Measurements from ENCODE around the gene FYB2.

FYB2 gene

GRCh38 chr1:56671085-56671484 is 148.1 kb downstream of the FYB2 start:
- Histone ChIP-seq H3K4me1 (ENCODE audit: control insufficient read depth in 1 of 2, insufficient read depth in 1 of 2, low read depth in 1 of 2, low read length in 1 of 2) (no peaks in the 10 kb centered on the region), H3K36me3 (no peaks in the 10 kb centered on the region), H3K27ac (no peak overlapping the region), H3K4me3 (ENCODE audit: low read depth in 1 of 2, low read length in 1 of 2) (no peak overlapping the region), H3K9me3 (no peaks in the 10 kb centered on the region), H3K27me3 (peaks cover 8% of the 10 kb centered on the region)
- no peak for TF ChIP-seq CTCF (IDR thresholded peaks at IDR 0.05)

- Histone ChIP-seq H3K36me3 (no peaks in the 10 kb centered on the region), H3K27ac (no peak overlapping the region), H3K4me1 (ENCODE audit: control insufficient read depth in 1 of 2, insufficient read depth in 1 of 2, low read depth in 1 of 2, low read length in 1 of 2) (no peaks in the 10 kb centered on the region), H3K9me3 (no peaks in the 10 kb centered on the region), H3K27me3 (peaks cover 8% of the 10 kb centered on the region), H3K4me3 (ENCODE audit: low read depth in 1 of 2, low read length in 1 of 2) (no peak overlapping the region)
- TF ChIP-seq CTCF (IDR thresholded peaks at IDR 0.05): no peak
Measured at GRCh38 chr1:56670350-56670749, 148.9 kb downstream of the FYB2 start.
